Muscle layer of duodenum (tissue), 2 donors: Measurements from ENCODE around the gene VTA1.
"Not testable (repeated sequence)": the region's sequence is repeated elsewhere in the genome, so short reads cannot be mapped to it uniquely, and the experiment has no call there.

Experiments used
- H3K27ac ChIP-seq: one replicate; pipeline ENCODE4 v1.7.0; 2013; ENCODE audit warnings: mild to moderate bottlenecking, low read length
- H3K27me3 ChIP-seq: one replicate; pipeline ENCODE4 v1.7.0; 2013; ENCODE audit warnings: low read depth, mild to moderate bottlenecking, control low read depth, low read length
- H3K36me3 ChIP-seq, 2 donors: one replicate each; pipeline ENCODE4 v1.7.0; 2013; ENCODE audit warnings: low read length in 2 of 2, control low read depth in 1 of 2, mild to moderate bottlenecking in 1 of 2; ENCODE audit not compliant: insufficient read depth in 2 of 2, control insufficient read depth in 1 of 2
- H3K4me1 ChIP-seq, 2 donors: one replicate each; pipeline ENCODE4 v1.7.0; 2013; ENCODE audit warnings: low read length in 2 of 2, mild to moderate bottlenecking in 2 of 2, control low read depth in 1 of 2, moderate library complexity in 1 of 2; ENCODE audit not compliant: insufficient read depth in 2 of 2, control insufficient read depth in 1 of 2
- H3K4me3 ChIP-seq, 2 donors: one replicate each; pipeline ENCODE4 v1.7.0; 2013; ENCODE audit warnings: low read length in 2 of 2, low read depth in 1 of 2, mild to moderate bottlenecking in 1 of 2
- H3K9me3 ChIP-seq, 2 donors: one replicate each; pipeline ENCODE4 v1.7.0; 2013; ENCODE audit warnings: low read length in 2 of 2, control low read depth in 1 of 2, mild to moderate bottlenecking in 1 of 2; ENCODE audit not compliant: control insufficient read depth in 1 of 2
- donor health status: healthy.

The VTA1 gene

GRCh38 chr6:142172758-142173157 is 25.7 kb downstream of the VTA1 start:
- Histone ChIP-seq H3K36me3 (peaks cover 34 to 48% of the 10 kb centered on the region in 2 donors), H3K27ac (no peak overlapping the region), H3K4me3 (no peak overlapping the region), H3K9me3 (peaks cover under 1 to 1% of the 10 kb centered on the region in 2 donors), H3K4me1 (no peaks in the 10 kb centered on the region), H3K27me3 (no peaks in the 10 kb centered on the region)

GRCh38 chr6:142173980-142174379 is 26.9 kb downstream of the VTA1 start:
- peaks cover 32 to 53% of the 10 kb centered on the region in 2 donors for H3K36me3 ChIP-seq
- H3K27ac ChIP-seq = no peak overlapping the region

GRCh38 chr6:142174703-142175102 is 27.6 kb downstream of the VTA1 start:
- H3K4me3 ChIP-seq = no peak overlapping the region
- H3K4me1 ChIP-seq = no peaks in the 10 kb centered on the region
- peaks cover 32 to 59% of the 10 kb centered on the region in 2 donors for H3K36me3 ChIP-seq
- peaks cover 4 to 8% of the 10 kb centered on the region in 2 donors for H3K9me3 ChIP-seq
- no peaks in the 10 kb centered on the region for H3K27me3 ChIP-seq
- no peak overlapping the region for H3K27ac ChIP-seq

More at GRCh38 chr6:142173980-142174379, 26.9 kb downstream of the VTA1 start:
- H3K27me3 ChIP-seq = no peaks in the 10 kb centered on the region
- H3K9me3 ChIP-seq = peaks cover 4 to 8% of the 10 kb centered on the region in 2 donors
- no peak overlapping the region for H3K4me3 ChIP-seq
- no peaks in the 10 kb centered on the region for H3K4me1 ChIP-seq

- Histone ChIP-seq H3K36me3 (peaks cover 19 to 37% of the 10 kb centered on the region in 2 donors), H3K9me3 (peaks cover 4 to 8% of the 10 kb centered on the region in 2 donors)
Observed at GRCh38 chr6:142178129-142178528, 31.1 kb downstream of the VTA1 start.

GRCh38 chr6:142182004-142182403 is 34.9 kb downstream of the VTA1 start:
- Histone ChIP-seq H3K27me3 (no peaks in the 10 kb centered on the region), H3K9me3 (peaks cover 4 to 8% of the 10 kb centered on the region in 2 donors), H3K4me3 (no peak overlapping the region), H3K4me1 (no peaks in the 10 kb centered on the region), H3K36me3 (peaks cover 5 to 21% of the 10 kb centered on the region in 2 donors), H3K27ac (no peak overlapping the region)

More at GRCh38 chr6:142178129-142178528, 31.1 kb downstream of the VTA1 start:
- Histone ChIP-seq H3K27me3 (no peaks in the 10 kb centered on the region), H3K4me3 (no peak overlapping the region), H3K4me1 (no peaks in the 10 kb centered on the region), H3K27ac (no peak overlapping the region)

- Histone ChIP-seq H3K9me3 (peaks cover 0 to under 1% of the 10 kb centered on the region in 2 donors), H3K36me3 (peaks cover 0 to 9% of the 10 kb centered on the region in 2 donors), H3K27ac (no peak overlapping the region), H3K4me3 (no peak overlapping the region), H3K4me1 (no peaks in the 10 kb centered on the region), H3K27me3 (no peaks in the 10 kb centered on the region)
Observed at GRCh38 chr6:142183351-142183750, 36.3 kb downstream of the VTA1 start.

GRCh38 chr6:142184307-142184706 is 37.2 kb downstream of the VTA1 start:
- H3K9me3 ChIP-seq = no peaks in the 10 kb centered on the region
- no peak overlapping the region for H3K4me3 ChIP-seq
- H3K4me1 ChIP-seq = no peaks in the 10 kb centered on the region
- no peak overlapping the region for H3K27ac ChIP-seq
- H3K27me3 ChIP-seq = no peaks in the 10 kb centered on the region
- peaks cover 0 to 3% of the 10 kb centered on the region in 2 donors for H3K36me3 ChIP-seq

GRCh38 chr6:142185641-142186040 is 38.6 kb downstream of the VTA1 start:
- Histone ChIP-seq H3K9me3 (no peaks in the 10 kb centered on the region), H3K4me1 (no peaks in the 10 kb centered on the region), H3K4me3 (no peak overlapping the region), H3K36me3 (peaks cover 0 to 7% of the 10 kb centered on the region in 2 donors), H3K27me3 (no peaks in the 10 kb centered on the region), H3K27ac (no peak overlapping the region)

- Histone ChIP-seq H3K27ac (no peak overlapping the region), H3K27me3 (no peaks in the 10 kb centered on the region), H3K36me3 (peaks cover 0 to 8% of the 10 kb centered on the region in 2 donors), H3K4me1 (no peaks in the 10 kb centered on the region), H3K9me3 (no peaks in the 10 kb centered on the region), H3K4me3 (no peak overlapping the region)
Observed at GRCh38 chr6:142187209-142187608, 40.1 kb downstream of the VTA1 start.

GRCh38 chr6:142188341-142188740 is 41.3 kb downstream of the VTA1 start:
- H3K4me1 ChIP-seq, H3K4me3 ChIP-seq, H3K27ac ChIP-seq, H3K27me3 ChIP-seq, H3K36me3 ChIP-seq, H3K9me3 ChIP-seq: not testable (repeated sequence)

- no peaks in the 10 kb centered on the region for H3K4me1 ChIP-seq
- H3K9me3 ChIP-seq = no peaks in the 10 kb centered on the region
- peaks cover 0 to 8% of the 10 kb centered on the region in 2 donors for H3K36me3 ChIP-seq
- no peak overlapping the region for H3K27ac ChIP-seq
- H3K4me3 ChIP-seq = no peak overlapping the region
- H3K27me3 ChIP-seq = no peaks in the 10 kb centered on the region
Observed at GRCh38 chr6:142189057-142189456, 42.0 kb downstream of the VTA1 start.

GRCh38 chr6:142192343-142192742 is 45.3 kb downstream of the VTA1 start:
- no peaks in the 10 kb centered on the region for H3K4me1 ChIP-seq
- H3K27me3 ChIP-seq = no peaks in the 10 kb centered on the region
- peaks cover 0 to 8% of the 10 kb centered on the region in 2 donors for H3K36me3 ChIP-seq
- H3K4me3 ChIP-seq = no peak overlapping the region
- no peaks in the 10 kb centered on the region for H3K9me3 ChIP-seq
- no peak overlapping the region for H3K27ac ChIP-seq
